Activated T-helper 1 cell treated with Interleukin-2 at 50 U/mL for 16 hours (primary cell): ENCODE measurements around the gene SLC8B1.

ENCODE experiments used
- DNase-seq: peaks from one replicate; pipeline ENCODE4 v3.0.0-alpha.2; 2020; ENCODE audit warnings: low read depth

The SLC8B1 gene

DNA sequence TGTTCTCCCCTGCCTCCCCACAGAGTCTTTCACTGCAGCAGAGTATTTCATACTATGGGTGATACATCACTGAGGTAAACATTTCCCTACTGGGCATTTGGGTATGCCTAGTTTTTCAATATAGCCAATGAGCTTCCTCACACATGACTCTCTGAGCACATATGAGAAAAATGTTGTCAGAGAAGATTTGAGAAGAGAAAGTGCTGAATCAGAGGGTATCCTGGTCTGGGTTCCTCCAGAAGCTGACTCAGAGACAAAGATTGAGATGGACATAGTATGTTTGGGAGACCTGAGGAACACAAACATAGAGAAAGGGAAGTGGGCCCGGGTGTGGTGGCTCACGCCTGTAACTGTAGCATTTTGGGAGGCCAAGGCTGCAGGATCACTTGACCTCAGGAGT is 12.6 kb downstream of the SLC8B1 start:
- DNase-seq, result no peak

DNA sequence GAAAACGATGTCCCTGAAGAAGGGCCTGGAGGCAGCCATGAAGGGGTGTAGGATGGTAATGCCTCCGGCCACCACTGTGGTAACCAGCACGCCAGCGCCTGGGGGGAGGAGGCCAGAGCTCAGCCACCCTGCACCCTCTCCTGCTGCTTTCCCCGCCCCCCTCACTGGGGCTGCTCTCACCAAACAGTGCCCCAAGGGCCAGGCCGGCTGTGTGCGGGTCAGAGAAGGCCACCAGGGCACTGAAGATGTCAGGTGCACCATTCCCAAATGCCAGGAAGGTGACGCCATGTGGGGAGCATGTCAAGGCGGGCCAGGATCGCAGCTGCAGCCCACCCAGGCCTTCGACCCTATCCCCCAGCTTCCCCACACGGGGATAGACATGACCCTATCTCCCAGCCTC is 14.5 kb downstream of the SLC8B1 start:
- DNase-seq, result no peak

DNA sequence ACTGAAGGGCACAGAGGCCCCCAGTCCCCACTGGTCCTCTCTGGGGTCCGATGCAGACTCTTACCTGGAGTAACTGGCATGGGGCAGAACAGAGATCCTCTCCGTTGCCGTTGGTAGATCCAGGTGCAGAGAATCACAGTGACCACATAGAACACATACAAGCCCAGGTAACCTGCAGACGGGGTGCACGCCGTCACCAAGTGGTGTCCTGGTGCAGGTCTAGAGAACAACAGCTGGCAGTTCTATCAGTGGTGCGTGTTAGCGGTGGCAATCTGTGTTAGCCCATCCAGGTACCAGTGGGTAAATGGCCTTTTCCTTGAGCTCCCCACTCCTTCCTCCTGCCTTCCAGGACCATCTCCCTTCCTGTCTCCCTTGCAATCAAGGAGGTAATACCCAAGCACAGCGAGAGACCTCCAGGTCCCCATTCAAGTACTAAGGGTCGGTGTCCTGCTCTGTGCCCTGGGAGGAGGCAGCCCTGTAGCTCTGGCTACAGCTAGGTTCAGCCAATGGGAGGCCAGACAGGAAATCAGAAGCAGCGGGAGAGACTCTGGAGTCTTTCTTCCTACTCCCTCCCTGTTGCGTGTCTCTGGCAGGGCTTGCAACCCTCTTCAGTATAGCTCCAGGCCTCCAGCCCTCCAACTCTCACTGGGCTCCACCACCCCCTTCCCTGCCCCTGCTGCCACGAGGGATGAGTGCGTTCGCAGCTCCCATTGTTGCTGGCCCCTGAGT is 15.8 kb downstream of the SLC8B1 start:
- no peak for DNase-seq

DNA sequence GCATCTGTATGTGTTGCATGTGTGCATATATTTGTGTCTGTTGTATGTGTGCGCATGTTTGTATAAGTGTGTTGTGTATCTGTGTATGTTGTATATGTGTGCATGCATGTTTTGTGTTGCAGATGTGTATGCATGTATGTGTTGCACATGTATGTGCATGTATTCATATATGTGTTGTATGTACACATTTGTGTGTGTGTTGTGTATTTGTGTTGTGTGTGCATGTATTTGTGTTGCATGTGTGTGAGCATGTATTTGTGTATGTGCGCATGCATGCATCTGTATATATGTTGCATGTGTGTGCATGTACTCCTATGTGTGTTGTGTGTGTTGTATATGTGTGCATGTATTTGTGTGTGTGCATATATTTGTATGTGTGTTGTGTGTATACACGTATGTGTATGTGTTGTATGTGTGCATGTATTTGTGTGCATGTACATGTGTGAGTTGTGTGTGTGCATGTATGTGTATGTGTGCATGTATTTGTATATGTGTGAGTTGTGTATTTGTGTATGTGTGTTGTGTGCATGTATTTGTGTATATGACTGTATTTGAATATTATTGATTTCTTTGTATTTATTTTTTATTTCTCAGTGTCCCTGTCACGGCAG is 16.8 kb downstream of the SLC8B1 start:
- DNase-seq, result no peak

DNA sequence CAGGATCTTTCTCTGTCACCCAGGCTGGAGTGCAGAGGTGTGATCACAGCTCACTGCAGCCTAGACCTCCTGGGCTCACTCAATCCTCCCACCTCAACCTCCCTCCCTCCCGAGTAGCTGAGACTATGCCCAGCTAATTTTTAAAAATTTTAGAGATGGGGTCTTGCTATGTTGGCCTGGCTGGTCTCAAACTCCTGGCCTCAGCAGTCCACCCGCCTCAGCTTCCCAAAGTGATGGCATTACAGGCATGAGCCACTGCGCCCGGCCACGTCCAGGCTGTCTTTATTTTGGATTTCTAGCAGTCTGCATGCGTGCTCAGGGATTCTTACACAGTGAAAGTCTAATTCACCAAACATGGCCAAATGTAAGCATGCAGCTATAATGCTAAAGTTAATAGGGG is 17.8 kb downstream of the SLC8B1 start:
- DNase-seq, result no peak

DNA sequence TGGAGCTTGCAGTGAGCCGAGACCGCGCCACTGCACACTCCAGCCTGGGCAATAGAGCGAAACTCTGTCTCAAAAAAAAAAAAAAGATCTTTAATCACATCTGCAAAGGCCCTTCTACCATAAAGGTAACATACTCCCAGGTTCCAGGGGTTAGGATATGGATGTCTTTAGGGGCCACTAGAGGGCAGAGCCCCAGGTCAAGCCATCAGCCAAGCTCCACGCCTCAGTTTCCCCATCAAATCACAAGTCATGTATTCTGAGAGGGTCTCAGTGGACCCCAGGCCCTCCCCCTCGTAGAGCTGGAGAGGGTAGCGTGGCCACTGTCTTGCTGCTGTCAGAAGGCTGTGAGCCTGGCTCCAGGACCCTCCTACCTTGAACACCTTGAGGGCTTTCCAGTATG is 18.8 kb downstream of the SLC8B1 start:
- no peak for DNase-seq

DNA sequence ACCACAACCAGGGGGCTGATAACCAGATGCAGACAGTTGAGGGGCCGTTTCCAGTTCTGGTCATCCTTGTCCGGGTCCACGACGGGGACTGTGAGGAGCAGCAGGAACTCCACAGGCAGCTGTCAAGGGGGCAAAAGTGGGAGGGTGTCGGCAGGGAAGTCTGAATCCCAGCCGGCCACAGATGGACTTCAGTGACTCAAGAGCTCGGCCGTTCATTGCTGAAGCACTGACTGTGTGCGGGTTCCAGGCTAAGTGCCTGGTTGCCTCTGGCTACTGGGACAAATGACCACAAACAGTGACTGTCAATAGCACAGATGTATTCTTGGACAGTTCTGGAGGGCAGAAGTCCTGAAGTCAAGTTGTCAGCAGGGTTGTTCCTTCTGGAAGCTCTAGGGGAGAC is 19.6 kb downstream of the SLC8B1 start:
- DNase-seq, result no peak

DNA sequence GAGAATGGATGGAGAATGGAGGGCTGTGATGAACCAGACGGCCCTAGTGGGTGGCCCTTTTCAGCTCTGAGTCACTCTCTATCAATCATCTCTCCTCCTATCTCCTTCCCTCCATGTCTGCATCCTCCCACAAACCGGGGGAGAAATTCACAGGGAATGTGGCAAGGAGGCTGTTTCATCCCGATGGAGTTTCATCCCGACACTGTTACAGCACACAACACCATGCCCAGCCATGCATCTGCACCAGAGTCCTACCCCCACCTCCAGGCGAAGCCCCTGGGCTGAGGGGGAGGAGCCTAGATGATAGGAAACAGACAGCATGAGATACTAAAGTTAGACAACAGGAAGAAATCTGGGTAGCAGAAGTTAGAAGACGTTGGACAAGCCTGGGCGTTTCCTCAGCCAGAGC is 20.8 kb downstream of the SLC8B1 start:
- DNase-seq, result no peak

DNA sequence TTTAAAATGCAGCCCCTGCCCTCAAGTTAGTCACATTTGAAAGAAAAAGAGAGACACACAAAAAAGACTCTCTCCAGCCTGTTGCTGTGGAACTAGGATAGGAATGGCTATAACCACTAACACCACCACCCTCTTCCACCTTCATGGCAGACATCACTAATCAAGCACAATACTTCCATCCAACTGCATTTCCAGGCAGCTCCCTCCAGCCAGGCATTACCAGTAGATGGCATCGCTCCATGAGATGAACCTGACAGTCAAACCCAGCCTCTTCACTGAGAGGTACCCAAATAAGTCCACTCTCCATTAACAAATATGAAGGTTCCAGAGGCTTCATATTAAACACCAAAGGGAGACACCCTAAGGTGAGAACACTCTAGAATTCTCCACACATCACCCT is 24.4 kb downstream of the SLC8B1 start:
- DNase-seq, result no peak

DNA sequence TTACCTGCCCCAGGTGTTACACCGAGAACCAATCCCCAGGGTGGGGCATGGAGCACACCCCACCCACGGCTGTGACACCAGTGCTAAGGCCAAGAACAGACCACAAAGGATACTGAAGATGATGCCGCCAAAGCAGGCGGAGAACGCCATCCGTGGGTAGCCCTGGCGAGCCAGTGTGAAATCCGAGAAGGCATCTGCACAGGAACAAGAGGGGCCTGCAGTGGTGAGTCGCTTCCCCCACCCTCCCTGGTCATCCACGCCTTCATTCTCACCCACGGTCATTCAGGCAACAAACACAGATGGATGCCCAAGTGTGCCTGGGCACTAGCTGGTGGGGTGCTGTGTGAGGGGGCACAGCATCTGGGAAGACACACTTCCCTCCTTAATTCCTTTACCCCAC is 28.5 kb downstream of the SLC8B1 start:
- no peak for DNase-seq

DNA sequence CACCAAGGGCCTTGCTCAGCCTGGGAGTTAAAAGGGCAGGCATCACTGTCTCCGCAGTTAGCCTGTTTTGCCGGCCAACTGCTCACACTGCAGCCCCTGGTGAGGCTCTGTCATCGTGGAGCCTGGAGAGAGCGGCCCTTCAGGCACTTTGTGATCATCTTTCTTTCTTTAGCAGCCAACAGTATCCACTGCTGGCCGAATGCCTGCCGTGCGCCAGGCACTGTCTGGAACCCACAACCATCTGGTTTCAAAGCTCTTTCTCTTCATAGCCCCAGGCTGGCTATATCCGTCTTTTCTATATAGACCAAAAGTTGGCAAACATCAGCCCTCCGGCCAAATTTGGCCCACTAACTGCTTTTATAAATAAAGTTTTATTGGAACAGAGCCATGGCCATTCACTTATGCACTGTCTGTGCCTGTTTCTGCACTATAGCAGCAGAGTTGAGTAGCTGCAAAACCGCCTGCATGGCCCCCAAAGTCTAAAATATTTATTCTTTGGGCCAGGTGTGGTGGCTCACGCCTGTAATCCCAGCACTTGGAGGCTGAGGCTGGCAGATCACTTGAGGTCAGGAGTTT is 29.5 kb downstream of the SLC8B1 start:
- no peak for DNase-seq

DNA sequence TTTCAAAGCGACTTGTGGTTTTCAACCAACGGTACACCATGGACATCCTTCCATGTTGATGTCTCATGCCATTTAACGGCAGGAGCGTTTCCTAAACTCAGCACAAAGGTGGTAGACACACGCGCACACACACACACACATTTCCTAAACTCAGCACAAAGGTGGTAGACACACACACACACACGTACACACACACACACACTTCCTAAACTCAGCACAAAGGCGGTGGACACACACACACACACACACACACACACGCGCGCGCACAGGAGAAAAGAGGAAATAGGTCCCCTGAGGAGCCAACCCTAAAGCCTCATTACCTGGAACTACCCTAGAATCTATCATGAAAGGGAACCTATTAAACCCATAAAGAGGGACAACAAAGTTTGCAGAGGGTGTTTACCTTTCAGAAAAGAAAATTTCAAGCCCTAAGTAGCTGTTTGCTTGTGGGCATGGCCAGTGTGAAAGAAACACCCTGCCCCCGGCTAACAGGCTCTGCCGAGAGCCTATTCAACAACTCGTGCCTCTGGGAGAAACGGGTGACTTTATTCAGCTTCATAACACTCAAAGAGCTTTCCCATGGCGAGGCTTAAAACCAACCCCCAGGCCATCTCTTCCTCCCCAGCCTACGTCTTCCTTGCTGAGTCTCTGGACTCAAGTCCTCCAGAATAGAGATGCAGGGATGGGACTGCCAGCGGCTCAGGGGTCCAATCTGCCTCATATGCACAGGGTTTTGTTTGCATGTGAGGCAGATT is 31.8 kb downstream of the SLC8B1 start:
- DNase-seq, result no peak

DNA sequence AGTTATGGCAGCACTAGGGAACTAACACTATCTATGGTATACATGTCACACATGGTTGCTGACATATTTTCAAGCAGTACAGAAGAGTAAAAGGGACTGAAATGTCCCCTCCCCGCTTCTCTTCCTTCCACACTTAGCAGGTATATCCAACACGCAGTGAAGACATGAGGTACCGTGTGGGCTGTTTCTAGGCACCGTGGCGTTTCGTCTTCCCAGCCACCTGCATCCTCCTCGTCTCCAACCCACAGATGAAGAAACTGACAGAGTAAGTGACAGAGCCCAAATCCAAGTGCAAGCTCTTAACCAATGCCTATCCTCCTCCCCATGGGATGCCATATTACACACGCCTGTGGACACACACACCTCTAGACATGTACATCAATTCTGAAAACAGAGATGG is 32.4 kb downstream of the SLC8B1 start:
- no peak for DNase-seq

DNA sequence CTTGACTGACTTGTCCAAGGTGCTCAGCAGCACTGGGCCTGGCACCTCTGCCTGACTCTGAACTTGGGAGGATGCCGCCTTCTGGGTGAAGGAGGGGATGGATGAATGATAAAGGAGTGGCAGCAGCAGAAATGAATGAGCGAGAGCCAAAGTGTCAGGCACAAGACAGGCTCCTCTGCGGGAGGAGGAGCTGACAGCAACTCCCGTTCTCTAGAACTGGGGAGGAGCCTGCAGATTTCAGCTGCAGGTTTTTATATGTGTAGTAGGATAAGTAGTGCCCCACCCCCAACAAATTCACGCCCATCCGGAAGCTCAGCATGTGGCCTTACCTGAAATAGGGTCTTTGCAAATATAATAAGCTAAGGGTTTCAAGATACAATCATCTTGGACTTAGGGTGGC is 33.1 kb downstream of the SLC8B1 start:
- DNase-seq, result no peak

DNA sequence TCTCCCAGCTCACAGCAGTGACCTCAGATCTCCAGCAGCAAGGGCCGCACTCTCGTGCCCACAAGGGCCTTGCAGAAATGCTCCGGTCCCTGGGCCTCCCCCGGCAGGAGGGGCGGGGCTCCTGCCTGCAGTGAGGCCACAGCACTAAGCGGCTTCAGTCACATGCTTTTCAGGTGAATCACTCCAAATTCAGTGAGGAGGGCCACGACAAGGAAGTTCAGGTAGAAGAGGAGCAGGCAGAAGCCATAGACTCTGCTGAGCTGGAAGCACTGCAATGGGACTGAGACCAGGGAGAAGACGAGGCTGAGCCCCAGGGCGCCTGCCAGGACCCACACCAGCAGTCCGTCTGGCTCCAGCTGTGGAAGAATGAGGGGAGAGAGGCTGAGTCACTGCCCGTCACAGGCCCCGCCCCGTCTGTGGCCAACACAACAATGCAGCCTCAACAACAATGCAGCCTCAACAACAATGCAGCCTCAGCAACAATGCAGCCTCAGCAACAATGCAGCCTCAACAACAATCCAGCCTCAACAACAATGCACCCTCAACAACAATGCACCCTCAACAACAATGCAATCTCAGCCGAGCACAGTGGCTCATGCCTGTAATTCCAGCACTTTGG is 35.2 kb downstream of the SLC8B1 start:
- no peak for DNase-seq

DNA sequence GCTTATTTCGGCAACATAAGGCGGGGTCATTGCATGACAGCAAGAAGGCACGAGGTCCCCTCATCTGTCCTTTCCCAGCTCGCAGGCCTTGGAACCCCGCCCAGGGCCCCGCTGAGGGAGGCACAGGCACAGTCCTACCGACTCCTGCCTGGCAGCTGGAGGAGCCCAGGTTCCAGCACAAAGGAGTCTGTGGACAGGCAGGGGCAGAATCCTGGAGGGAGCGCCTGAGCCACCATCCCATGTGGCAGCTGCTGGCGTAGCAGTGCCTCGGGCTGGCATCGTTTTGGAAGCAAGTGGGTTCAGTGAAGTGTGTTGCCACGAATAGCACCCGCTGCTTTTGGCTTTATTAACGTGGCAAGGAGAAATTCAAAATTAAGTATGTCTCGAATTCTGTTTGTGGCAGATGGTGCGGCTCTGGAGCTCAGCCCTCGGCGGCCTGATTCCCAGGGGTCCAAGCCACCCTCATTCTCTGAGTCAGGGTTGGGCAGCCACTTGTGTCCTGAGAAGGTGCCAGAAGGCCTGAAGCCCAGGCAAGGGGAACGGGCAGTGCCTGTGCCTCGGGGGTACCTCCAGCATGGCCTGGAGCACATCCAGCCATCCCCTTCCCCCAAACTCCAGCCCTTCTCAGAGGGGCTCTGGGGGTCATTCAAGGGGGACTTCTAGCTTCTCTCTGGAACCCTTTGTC is 35.9 kb downstream of the SLC8B1 start:
- DNase-seq, result no peak

DNA sequence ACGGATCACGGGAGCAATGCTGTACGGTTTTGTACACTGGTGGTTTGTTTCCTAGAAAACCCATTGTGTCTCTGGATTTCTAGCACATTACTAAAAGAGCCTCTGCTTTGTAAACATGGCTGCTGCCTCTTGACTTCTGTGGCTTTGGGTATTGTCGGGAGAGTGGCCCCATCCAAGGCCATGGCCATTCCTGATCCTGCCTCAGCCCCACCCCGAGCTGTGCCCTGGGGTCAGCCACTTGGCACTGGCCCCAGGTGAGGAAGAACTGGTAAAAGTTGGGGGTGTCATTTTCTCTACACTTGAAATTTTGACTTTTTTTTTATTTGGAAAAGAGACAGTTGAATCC is 36.5 kb downstream of the SLC8B1 start:
- DNase-seq, result no peak

DNA sequence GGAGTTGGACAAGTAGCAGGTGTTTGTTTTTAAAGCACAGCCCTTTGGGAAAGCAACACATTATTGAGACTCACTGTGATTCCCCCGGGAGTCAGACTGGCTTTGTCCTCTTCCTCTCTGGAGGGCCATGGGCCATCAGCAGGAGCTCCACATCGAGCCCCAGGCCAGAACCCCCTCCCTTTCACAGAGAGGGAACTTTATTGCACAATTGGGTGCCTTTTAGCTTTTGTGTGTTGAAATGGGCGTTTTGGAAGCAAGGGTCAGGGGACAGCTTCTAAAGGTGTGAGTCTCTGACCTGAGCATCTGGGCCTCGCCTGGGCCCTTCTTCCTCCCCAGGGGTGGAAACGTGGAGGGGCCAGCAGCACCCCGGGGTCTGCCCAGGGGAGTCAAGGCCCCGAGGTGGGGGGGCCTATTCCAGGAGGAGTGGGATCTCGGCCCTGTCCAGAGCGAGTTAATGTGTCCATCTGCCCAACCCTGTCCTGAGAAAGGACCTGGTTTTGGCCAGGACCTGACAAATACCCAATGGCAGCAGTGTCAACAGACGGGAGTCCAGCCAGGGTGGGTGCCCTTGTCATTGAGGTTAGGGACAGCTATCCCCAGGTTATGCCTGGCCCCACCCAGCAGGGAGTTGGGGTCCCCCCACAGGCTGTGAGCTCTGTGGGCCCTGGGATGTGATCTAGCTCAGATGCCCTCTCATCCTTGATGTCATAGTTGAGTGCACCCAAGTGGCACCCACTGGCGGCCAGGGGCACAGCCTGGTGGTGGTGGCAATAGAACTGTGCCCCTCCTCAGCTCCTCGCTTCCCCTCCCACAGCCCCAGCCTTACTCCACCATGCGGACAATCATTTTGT is 37.1 kb downstream of the SLC8B1 start:
- DNase-seq, result no peak

DNA sequence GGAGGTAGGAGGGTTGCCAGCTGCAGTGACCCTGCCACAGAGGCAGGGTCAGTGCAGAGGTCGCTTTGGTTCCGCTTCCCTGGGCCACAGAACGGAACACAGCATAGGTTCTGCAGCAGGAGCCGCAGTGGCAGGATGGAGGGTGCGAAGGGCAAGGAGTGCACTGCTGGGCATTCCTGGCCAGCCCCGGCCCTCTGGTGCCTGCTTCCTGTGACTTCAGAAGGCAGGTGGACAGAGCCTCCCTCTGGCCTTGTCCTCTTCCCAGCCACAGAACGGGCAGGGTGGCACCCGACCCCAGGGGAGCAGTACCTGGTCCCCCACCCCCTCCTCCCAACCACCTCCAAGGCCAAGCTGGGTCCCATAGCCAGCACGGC is 37.7 kb downstream of the SLC8B1 start:
- no peak for DNase-seq

DNA sequence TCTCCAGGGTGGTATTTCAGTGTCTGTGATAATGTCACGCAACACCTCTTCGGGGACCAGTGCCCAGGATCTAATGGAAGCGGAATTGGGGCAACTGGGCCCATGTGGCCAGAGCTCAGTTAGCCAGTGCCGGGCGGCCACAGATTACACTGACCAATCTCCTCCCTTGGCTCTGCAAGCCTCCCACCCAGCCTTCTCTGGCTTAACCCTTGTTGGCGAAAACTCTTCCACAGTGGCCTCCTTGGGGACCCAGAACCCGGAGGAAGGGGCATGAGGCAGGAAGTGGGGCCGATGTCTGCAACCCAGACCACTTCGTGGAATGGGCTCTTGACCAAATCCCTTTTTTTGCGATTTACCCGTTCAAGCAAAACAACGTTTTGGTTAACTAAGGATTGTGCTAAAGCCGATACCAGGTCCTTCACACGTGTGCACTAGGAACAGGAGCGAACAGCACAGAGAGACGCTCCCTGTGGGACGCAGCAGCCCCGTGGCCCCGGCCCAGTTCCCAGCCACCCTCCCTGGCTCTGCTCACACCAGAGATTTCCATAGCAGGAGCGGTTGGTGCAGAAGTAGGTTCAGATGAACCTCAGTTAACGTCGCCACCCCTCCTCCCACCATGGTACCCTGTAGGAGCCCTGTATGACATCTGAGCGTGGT is 38.2 kb downstream of the SLC8B1 start:
- DNase-seq, result no peak
